NCI-H2107 treated with DMSO at 0.1 percent for 48 hours (cell line): ENCODE data around the gene ADAM23.

Experiments
- DNase-seq: peaks from one replicate; lab custom pipeline; 2025; ENCODE audit not compliant: unreplicated experiment; lab: John Stamatoyannopoulos, UW

ADAM23 gene

DNA sequence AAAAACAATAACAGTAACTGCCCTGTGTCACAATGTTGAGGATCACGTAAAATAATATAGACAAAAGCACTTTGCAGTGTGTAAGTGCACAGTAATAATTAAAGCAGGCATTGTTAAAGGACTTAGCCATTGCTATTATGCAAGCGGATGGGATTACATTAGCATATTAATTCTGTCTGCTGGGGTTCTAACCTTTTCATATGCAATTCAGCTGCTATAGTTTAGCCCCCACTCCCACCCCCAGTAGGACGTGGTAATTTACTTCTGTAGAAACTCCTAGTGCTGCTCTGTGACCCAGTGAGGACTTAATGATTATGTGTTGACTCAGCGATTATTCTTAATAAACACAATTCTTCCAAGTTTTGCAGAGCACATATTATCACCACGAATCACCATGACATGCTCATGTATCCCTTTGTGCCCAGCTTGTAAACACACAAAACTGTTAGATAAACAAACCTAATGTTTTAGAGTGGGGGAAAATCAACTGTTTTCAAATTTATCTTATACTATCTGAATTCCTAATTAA lies 5.1 kb upstream of the ADAM23 start:
- DNase-seq = no peak

DNA sequence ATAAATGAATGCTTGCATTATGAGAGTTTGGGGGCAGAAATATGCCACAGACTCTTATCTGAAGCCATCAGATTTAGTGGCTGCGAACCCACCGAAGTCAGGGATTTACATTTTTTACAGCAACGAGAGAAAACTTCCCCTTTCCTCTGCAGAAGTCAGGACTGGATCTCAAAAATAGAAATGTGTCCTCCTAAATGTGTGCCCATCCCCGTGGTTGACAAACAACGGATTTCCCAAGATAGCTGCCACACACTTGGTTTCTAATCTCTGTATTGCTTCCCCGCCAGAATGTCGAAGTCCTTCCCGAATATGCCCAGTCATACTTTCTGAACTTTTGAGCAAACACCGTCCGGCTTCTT lies 879 bp upstream of the ADAM23 start:
- DNase-seq = no peak

DNA sequence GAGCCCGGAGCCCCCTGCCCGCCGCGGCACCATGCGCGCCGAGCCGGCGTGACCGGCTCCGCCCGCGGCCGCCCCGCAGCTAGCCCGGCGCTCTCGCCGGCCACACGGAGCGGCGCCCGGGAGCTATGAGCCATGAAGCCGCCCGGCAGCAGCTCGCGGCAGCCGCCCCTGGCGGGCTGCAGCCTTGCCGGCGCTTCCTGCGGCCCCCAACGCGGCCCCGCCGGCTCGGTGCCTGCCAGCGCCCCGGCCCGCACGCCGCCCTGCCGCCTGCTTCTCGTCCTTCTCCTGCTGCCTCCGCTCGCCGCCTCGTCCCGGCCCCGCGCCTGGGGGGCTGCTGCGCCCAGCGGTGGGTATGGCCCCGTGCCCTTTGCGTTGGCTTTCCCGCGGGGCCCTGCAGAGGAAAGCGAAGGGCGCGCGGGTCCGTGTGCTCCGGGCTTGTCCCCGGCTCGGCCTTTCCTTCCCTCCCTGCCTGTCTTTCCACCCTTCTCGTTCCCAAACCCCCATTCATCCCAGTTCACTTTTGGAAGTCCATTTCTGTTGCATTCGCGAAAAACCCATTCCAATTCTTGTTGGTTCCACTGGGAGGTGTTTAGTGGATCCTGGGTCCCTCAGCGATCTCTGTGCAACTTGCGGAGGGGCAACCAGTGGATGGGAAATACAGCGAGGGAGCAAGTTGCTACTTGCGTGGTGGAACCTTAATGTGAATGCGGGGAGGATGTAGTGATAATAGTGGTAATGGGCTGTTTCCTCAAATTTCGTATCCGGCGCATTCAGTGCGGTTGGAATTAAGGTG lies 599 bp downstream of the ADAM23 start:
- DNase-seq = no peak

DNA sequence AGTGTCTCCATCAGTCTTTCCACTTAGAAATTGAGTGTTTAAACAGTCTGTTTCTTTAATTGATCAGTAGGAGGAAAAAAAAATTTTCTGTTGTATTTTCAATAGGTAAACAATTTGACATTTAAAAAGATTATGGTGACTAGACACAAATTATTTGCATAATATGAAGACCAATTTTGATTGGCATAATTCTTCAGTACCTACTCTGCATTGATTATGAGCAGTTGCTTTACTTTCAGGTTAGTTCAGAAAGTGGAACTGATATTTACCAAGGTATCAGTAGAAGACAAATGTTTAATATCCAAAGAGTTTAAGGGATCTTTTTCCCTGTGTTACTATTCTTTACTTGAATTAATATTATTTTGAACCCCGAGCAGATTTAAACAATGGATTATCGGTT lies 2.6 kb downstream of the ADAM23 start:
- DNase-seq = no peak

DNA sequence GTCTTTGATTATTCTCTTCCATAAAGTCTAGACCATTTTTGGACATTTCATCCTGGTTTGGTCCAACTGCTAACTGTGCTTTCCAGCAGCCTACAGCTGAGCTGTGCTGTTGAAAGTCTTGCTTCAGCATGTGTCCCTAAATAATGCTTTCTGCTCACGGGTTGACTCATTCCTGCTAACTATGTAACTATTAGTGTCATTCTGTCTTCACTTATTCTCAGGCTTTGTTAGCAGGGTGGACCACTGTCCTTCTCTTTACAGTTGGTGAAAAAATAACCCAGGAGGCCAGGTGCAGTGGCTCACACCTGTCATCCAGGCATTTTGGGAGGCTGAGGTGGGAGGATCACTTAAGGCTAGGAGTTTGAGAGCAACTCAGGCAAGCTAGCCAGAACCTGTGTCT lies 8.9 kb downstream of the ADAM23 start:
- no peak for DNase-seq

- no peak for DNase-seq
These were observed 9.4 kb downstream of the ADAM23 start for GRCh38 chr2:206452750-206453149.

DNA sequence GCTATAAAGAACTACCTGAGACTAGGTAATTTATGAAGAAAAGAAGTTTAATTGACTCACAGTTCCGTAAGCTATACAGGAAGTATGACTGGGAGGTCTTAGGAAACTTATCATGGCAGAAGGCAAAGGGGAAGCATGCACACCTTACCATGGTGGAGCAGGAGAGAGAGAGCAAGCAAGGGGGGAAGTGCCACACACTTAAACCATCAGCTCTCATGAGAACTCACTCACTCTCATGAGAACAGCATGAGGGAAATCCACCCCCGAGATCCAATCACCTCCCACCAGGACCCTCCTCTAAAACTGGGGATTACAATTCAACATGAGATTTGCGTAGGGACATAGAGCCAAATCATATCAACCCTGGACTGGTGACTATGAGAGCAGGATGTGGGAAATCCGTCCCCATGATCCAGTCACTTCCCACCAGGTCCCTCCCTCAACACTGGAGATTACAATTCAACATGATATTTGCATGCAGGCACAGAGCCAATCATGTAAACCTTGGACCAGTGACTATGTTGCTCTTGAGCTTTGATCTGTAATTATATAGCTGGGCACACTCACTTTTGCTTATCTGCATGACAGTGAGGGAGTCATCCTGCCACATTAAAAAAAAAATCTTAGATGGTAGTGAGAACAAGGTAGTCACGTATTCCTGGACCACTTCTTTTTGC lies 12.9 kb downstream of the ADAM23 start:
- no peak for DNase-seq

DNA sequence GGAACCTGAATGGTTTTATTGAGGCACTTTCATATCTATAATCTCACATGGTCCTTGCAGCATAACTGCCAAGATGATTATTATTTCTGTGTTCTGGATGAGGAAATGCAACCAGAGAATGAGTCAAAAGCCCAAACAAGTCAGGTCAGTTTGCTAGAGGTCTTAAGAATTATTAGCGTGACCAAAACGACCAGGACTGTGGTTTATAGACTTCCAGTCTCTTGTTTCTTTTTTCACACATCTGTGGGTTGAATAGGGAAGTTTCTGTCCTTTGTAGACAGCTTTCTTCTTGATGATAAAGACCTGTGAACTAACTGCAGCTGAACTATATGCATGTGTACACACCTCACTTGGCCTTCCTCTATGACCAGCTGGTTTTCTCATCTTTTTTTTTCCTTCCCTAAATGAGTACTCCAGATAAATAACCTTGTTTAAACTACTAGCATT lies 13.9 kb downstream of the ADAM23 start:
- DNase-seq = no peak

DNA sequence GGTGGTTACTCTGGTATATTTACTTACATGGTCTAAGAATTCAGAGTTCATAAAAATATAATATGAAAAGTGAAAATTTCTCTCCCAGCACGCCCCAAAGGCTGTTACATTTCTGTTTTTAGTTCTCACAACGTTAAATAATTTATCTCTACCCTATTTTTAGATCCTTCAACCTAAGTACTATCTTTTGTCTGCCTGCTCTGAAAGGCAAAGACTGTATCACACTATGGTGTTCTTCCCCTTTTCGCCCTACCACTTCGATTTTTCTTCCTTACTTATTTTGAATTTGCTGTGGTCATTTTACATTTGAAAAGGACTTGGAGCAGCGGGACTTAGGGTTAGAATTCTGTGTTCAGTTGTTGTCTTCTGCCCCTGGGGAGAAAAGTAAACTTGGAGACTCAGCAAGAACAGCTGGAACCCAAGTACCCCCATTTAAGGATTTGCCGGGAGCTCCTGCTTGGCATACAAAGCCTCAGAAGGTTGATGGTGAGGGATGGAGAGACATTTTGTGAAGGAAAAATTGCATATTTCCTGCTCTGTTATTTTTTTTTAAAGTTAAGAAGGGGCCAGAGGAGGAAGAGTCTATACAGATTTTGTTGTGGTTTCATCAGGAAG lies 19.0 kb downstream of the ADAM23 start:
- DNase-seq = no peak

- DNase-seq = no peak
These were observed 20.4 kb downstream of the ADAM23 start for GRCh38 chr2:206463685-206464084.

GRCh38 chr2:206464597-206464996 lies 21.3 kb downstream of the ADAM23 start:
- DNase-seq = no peak

- no peak for DNase-seq
These were observed 28.3 kb downstream of the ADAM23 start for GRCh38 chr2:206471524-206472062.

GRCh38 chr2:206472094-206472493 lies 28.8 kb downstream of the ADAM23 start:
- no peak for DNase-seq

DNA sequence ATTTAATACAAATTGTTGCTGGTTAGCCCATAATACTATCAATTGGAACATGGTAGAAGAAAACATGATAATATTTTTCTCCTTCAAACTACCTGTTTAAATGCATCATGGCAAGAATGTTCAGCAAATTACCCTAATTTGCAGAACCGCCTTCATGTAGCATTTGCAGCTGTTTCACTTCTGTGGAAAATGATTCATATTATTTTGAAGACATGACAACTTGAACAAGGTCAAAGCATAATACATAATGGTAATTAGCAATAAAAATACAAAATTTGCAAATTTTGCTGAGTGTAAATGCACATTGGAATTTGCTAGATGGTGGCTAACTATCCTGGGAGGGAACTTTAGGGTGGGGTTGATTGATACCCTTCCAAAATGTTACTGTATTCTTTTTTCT lies 30.8 kb downstream of the ADAM23 start:
- no peak for DNase-seq

DNA sequence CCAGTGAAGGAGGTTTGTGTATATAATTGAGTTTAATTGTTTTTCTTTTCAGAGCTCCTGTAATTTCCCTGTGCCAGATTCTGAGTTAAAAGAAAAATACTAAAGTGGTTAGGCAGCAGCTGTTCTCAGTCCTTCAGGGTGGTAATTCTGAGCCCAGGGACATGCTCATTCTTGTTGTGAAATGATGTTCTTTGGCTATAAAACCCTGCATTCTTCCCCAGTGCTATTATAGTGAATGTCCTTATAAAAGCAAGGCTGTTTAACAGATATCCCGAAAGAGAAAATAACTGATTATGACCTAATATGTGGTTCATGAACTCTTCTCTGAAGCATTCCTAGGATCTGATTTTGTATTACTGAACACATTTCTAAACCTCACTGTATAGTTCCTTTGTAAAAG lies 34.0 kb downstream of the ADAM23 start:
- peak; percentile 76 for DNase-seq

GRCh38 chr2:206478340-206478739 lies 35.0 kb downstream of the ADAM23 start:
- no peak for DNase-seq

DNA sequence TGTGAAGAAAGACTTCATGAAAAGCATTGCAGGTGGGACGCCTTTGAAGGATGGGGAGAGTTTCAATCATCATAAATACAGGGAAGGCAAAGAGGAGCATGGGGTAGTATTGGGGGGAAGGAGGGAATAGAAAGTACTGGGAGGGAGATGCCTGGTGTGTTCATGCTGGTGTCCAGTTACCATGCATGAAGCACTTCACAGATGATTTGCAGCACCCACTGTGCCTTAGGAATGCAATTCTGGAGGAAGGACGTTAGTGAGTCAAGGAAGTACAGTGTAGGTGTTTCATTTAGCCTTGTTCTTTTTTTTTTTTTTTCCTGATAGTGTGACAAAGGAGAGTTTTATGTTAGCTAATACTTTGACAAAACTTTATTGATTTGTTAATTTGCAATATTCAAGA lies 36.8 kb downstream of the ADAM23 start:
- DNase-seq = no peak

GRCh38 chr2:206480620-206481019 lies 37.3 kb downstream of the ADAM23 start:
- DNase-seq = no peak

DNA sequence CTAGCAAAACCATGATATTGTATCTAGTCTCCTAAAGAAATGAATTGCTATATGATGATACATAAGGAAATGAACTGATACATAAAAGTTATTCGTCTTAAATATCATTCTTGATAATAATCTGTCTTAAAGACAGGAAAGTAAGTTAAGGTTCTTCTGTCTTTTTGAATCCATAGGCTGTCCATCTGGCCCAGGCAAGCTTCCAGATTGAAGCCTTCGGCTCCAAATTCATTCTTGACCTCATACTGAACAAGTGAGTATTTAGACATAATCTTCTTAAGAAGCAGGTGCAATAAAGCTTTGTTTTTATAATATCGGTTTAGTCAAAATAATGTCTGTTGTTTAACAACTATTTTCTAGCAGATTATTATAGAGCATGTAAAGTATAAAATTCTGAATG lies 37.7 kb downstream of the ADAM23 start:
- DNase-seq = no peak

DNA sequence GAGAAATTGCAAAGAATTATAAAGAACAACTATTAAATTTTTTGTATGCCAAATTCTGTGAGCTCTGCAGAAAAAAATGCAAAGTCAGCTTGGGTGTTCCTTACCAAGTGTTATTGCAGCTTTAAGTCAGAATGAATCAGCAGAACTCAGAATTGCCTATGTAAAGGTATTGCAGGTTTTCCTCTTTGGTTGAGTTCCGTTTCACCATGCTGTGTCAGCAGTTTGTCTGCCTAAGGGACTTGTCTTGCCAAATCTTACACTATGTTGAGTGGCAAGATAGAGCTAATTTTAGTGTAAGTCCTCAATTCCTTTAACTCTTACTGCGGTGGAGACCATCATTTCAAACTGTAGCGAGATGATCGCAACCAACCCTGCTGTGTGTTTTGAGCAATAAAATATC lies 38.8 kb downstream of the ADAM23 start:
- no peak for DNase-seq

- DNase-seq = no peak
These were observed 39.3 kb downstream of the ADAM23 start for GRCh38 chr2:206482633-206483032.

- no peak for DNase-seq
These were observed 44.7 kb downstream of the ADAM23 start for GRCh38 chr2:206488053-206488452.
